Measurements from ENCODE around the gene ACER3. TPM values are rescaled to one million over a fixed set of nuclear protein-coding genes. Genes with fewer than 3 reads are reported as not detected.

Gene ACER3
- total RNA-seq, 1 experiment from 2014 or later = 13.7 TPM

DNA sequence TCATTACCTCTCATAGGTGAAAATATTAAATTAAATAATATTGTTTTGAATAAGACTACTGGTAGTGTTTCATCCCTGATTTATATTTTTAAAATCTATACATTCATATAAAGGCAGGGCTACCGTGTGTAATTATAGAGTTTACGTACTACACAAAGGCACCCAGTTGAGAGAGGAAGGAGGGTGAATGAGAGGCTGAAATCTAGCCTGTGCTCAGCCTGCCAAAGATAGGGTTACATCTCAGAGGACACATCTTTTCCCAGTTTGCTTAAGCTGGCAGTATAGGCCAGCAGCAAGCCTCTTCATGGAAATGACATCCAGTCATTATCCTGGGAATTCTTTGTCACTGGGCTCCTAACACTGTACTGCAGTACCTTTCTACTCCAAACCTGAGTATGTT, 166.0 kb downstream of the ACER3 start (continued):
- TF ChIP-seq ZNF512 (CRISPR knock-in tag; IDR thresholded peaks at IDR 0.05; ENCODE audit: borderline replicate concordance) = no peak
- TF ChIP-seq SMAD3 (CRISPR knock-in tag; IDR thresholded peaks at IDR 0.05; ENCODE audit: borderline replicate concordance) = no peak
- no peak for TF ChIP-seq RELA (CRISPR knock-in tag; IDR thresholded peaks at IDR 0.05; ENCODE audit: borderline replicate concordance)
- TF ChIP-seq ZNF138 (CRISPR knock-in tag; conservative IDR thresholded peaks at IDR 0.05) = no peak
- no peak for TF ChIP-seq SOX15 (CRISPR knock-in tag; IDR thresholded peaks at IDR 0.05)
- TF ChIP-seq ZNF416 (CRISPR knock-in tag; IDR thresholded peaks at IDR 0.05) = no peak

DNA sequence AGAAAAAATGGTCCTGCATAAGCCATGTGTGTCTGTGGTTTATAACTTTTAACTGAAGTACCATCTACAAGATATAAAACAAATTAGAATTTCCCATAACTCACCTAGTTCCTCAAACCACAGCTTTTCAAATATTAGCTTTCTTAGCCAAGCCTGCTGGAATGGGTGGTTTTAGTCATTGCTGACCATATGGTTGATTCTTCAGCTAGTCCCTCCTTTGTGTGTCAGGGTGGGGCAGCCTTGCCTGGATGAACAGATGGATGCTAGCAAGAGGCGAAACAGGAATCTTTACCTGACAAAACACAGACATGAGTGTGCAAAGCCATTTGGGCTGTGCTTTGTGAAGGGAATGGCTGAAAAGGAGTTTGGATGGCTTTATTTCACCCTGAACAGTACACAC, 166.6 kb downstream of the ACER3 start:
- H3K4me3 Mint-ChIP-seq = no peak overlapping the region
- no peaks in the 10 kb centered on the region for H3K9me3 Mint-ChIP-seq
- no peak overlapping the region for H3K27ac Mint-ChIP-seq
- DNase-seq (ENCODE audit: low spot score) = no peak
- POLR2A ChIA-PET = no interaction called here
- CTCF ChIA-PET = interaction anchor here (0.8 to 1.8 kb wide), 7 partner anchors 12 to 306 kb away, joined by 3 to 9 read pairs (median 5); no protein-coding TSS in a partner anchor
- TF ChIP-seq SP1 (CRISPR knock-in tag; conservative IDR thresholded peaks at IDR 0.05) = no peak
- TF ChIP-seq, protein P1, sequence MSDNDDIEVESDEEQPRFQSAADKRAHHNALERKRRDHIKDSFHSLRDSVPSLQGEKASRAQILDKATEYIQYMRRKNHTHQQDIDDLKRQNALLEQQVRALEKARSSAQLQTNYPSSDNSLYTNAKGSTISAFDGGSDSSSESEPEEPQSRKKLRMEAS (CRISPR knock-in tag; IDR thresholded peaks at IDR 0.05) = no peak
- no peak for TF ChIP-seq CREM (CRISPR knock-in tag; IDR thresholded peaks at IDR 0.05)
- TF ChIP-seq, protein P2, sequence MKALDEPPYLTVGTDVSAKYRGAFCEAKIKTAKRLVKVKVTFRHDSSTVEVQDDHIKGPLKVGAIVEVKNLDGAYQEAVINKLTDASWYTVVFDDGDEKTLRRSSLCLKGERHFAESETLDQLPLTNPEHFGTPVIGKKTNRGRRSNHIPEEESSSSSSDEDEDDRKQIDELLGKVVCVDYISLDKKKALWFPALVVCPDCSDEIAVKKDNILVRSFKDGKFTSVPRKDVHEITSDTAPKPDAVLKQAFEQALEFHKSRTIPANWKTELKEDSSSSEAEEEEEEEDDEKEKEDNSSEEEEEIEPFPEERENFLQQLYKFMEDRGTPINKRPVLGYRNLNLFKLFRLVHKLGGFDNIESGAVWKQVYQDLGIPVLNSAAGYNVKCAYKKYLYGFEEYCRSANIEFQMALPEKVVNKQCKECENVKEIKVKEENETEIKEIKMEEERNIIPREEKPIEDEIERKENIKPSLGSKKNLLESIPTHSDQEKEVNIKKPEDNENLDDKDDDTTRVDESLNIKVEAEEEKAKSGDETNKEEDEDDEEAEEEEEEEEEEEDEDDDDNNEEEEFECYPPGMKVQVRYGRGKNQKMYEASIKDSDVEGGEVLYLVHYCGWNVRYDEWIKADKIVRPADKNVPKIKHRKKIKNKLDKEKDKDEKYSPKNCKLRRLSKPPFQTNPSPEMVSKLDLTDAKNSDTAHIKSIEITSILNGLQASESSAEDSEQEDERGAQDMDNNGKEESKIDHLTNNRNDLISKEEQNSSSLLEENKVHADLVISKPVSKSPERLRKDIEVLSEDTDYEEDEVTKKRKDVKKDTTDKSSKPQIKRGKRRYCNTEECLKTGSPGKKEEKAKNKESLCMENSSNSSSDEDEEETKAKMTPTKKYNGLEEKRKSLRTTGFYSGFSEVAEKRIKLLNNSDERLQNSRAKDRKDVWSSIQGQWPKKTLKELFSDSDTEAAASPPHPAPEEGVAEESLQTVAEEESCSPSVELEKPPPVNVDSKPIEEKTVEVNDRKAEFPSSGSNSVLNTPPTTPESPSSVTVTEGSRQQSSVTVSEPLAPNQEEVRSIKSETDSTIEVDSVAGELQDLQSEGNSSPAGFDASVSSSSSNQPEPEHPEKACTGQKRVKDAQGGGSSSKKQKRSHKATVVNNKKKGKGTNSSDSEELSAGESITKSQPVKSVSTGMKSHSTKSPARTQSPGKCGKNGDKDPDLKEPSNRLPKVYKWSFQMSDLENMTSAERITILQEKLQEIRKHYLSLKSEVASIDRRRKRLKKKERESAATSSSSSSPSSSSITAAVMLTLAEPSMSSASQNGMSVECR (CRISPR knock-in tag; IDR thresholded peaks at IDR 0.05; ENCODE audit: borderline replicate concordance) = no peak
- TF ChIP-seq, protein P3, sequence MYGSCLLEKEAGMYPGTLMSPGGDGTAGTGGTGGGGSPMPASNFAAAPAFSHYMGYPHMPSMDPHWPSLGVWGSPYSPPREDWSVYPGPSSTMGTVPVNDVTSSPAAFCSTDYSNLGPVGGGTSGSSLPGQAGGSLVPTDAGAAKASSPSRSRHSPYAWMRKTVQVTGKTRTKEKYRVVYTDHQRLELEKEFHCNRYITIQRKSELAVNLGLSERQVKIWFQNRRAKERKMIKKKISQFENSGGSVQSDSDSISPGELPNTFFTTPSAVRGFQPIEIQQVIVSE (CRISPR knock-in tag; IDR thresholded peaks at IDR 0.05; ENCODE audit: borderline replicate concordance) = no peak
- no peak for TF ChIP-seq ATF1 (CRISPR knock-in tag; IDR thresholded peaks at IDR 0.05)
- no peak for TF ChIP-seq SMAD3 (CRISPR knock-in tag; IDR thresholded peaks at IDR 0.05; ENCODE audit: borderline replicate concordance)
- TF ChIP-seq ZBTB43 (CRISPR knock-in tag; IDR thresholded peaks at IDR 0.05) = no peak
- TF ChIP-seq, protein P4, sequence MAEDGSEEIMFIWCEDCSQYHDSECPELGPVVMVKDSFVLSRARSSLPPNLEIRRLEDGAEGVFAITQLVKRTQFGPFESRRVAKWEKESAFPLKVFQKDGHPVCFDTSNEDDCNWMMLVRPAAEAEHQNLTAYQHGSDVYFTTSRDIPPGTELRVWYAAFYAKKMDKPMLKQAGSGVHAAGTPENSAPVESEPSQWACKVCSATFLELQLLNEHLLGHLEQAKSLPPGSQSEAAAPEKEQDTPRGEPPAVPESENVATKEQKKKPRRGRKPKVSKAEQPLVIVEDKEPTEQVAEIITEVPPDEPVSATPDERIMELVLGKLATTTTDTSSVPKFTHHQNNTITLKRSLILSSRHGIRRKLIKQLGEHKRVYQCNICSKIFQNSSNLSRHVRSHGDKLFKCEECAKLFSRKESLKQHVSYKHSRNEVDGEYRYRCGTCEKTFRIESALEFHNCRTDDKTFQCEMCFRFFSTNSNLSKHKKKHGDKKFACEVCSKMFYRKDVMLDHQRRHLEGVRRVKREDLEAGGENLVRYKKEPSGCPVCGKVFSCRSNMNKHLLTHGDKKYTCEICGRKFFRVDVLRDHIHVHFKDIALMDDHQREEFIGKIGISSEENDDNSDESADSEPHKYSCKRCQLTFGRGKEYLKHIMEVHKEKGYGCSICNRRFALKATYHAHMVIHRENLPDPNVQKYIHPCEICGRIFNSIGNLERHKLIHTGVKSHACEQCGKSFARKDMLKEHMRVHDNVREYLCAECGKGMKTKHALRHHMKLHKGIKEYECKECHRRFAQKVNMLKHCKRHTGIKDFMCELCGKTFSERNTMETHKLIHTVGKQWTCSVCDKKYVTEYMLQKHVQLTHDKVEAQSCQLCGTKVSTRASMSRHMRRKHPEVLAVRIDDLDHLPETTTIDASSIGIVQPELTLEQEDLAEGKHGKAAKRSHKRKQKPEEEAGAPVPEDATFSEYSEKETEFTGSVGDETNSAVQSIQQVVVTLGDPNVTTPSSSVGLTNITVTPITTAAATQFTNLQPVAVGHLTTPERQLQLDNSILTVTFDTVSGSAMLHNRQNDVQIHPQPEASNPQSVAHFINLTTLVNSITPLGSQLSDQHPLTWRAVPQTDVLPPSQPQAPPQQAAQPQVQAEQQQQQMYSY (CRISPR knock-in tag; IDR thresholded peaks at IDR 0.05) = no peak
- TF ChIP-seq, protein P5, sequence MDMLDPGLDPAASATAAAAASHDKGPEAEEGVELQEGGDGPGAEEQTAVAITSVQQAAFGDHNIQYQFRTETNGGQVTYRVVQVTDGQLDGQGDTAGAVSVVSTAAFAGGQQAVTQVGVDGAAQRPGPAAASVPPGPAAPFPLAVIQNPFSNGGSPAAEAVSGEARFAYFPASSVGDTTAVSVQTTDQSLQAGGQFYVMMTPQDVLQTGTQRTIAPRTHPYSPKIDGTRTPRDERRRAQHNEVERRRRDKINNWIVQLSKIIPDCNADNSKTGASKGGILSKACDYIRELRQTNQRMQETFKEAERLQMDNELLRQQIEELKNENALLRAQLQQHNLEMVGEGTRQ (CRISPR knock-in tag; IDR thresholded peaks at IDR 0.05) = no peak
- no peak for TF ChIP-seq TEAD4 (CRISPR knock-in tag; IDR thresholded peaks at IDR 0.05)
- TF ChIP-seq KAT7 (CRISPR knock-in tag; IDR thresholded peaks at IDR 0.05; ENCODE audit: borderline replicate concordance) = no peak
- TF ChIP-seq GTF2I (CRISPR knock-in tag; conservative IDR thresholded peaks at IDR 0.05) = no peak
- no peak for ATAC-seq
- H3K36me3 Mint-ChIP-seq = no peaks in the 10 kb centered on the region
- peaks cover 12% of the 10 kb centered on the region for H3K4me1 Mint-ChIP-seq
- H3K27me3 Mint-ChIP-seq (ENCODE audit: low read depth) = peaks cover 4% of the 10 kb centered on the region; the same call in 1 of the 2 replicates

All from WTC11 (cell line).